Upper lobe of left lung (tissue), 4 donors: ENCODE measurements around the gene DAGLB.

Source experiments
- CTCF ChIP-seq, 6 experiments: fragments of 450-650 bp in 4 of 6; fragments of 200-600 bp in 2 of 6; sonication (generic) in 2 of 6; IDR thresholded peaks; one replicate each; pipeline ENCODE4 v1.5.1; 2016 to 2019; ENCODE audit warnings: antibody characterized with exemption in 6 of 6
- EP300 ChIP-seq, 4 donors: sonication (generic); formaldehyde crosslinking; IDR thresholded peaks; one replicate each; pipeline ENCODE4 v1.5.1; 2017; ENCODE audit warnings: antibody characterized with exemption in 4 of 4, control low read depth in 2 of 4
- POLR2A ChIP-seq, 4 donors: fragments of 450-650 bp; IDR thresholded peaks; one replicate each; pipeline ENCODE4 v1.5.1; 2016 to 2017; ENCODE audit warnings: antibody characterized with exemption in 4 of 4, mild to moderate bottlenecking in 2 of 4
- POLR2AphosphoS5 ChIP-seq, 2 donors: sonication (generic); formaldehyde crosslinking; IDR thresholded peaks; one replicate each; pipeline ENCODE4 v1.5.1; 2017; ENCODE audit warnings: antibody characterized with exemption in 2 of 2

- TF ChIP-seq EP300 (IDR thresholded peaks at IDR 0.05) (no peak), CTCF (IDR thresholded peaks at IDR 0.05) (no peak), POLR2AphosphoS5 (IDR thresholded peaks at IDR 0.05) (no peak), POLR2A (IDR thresholded peaks at IDR 0.05) (no peak)
Observed at GRCh38 chr7:6379886-6380285, 67.9 kb downstream of the DAGLB start.
